ENCODE results near the gene APAF1.
"Not testable (repeated sequence)": the region's sequence is repeated elsewhere in the genome, so short reads cannot be mapped to it uniquely, and the experiment has no call there.

Gene APAF1

GRCh38 chr12:98733667-98734350 lies 88.7 kb downstream of the APAF1 start:
- no peak for DNase-seq

- DNase-seq = no peak
Measured at GRCh38 chr12:98735821-98736220, 90.7 kb downstream of the APAF1 start.

GRCh38 chr12:98736352-98737321 lies 91.5 kb downstream of the APAF1 start:
- no peak for DNase-seq

GRCh38 chr12:98737322-98737712 lies 92.2 kb downstream of the APAF1 start:
- no peak for DNase-seq

- no peak for DNase-seq
Measured at GRCh38 chr12:98738002-98738401, 92.9 kb downstream of the APAF1 start.

GRCh38 chr12:98738539-98738938 lies 93.4 kb downstream of the APAF1 start:
- no peak for DNase-seq

GRCh38 chr12:98740751-98741150 lies 95.7 kb downstream of the APAF1 start:
- DNase-seq = no peak

GRCh38 chr12:98741196-98741555 lies 96.1 kb downstream of the APAF1 start:
- DNase-seq = no peak

GRCh38 chr12:98741556-98742265 lies 96.6 kb downstream of the APAF1 start:
- no peak for DNase-seq

GRCh38 chr12:98743362-98743953 lies 98.4 kb downstream of the APAF1 start:
- DNase-seq = peak; percentile 41

- DNase-seq = peak; percentile 43
Measured at GRCh38 chr12:98744680-98745079, 99.6 kb downstream of the APAF1 start.

GRCh38 chr12:98745578-98746391 lies 100.7 kb downstream of the APAF1 start:
- peak; percentile 21 for DNase-seq

GRCh38 chr12:98748463-98748862 lies 103.4 kb downstream of the APAF1 start:
- no peak for DNase-seq

- no peak for DNase-seq
Measured at GRCh38 chr12:98750511-98750910, 105.4 kb downstream of the APAF1 start.

GRCh38 chr12:98751580-98752115 lies 106.6 kb downstream of the APAF1 start:
- DNase-seq = no peak

GRCh38 chr12:98752726-98753125 lies 107.6 kb downstream of the APAF1 start:
- no peak for DNase-seq

GRCh38 chr12:98754095-98754494 lies 109.0 kb downstream of the APAF1 start:
- no peak for DNase-seq

- DNase-seq = not testable (repeated sequence)
Measured at GRCh38 chr12:98755855-98756254, 110.8 kb downstream of the APAF1 start.

- no peak for DNase-seq
Measured at GRCh38 chr12:98757455-98757854, 112.4 kb downstream of the APAF1 start.

- DNase-seq = no peak
Measured at GRCh38 chr12:98758331-98758730, 113.2 kb downstream of the APAF1 start.

GRCh38 chr12:98763656-98764055 lies 118.6 kb downstream of the APAF1 start:
- DNase-seq = no peak

- no peak for DNase-seq
Measured at GRCh38 chr12:98767248-98767647, 122.2 kb downstream of the APAF1 start.
